HG03196 (cell line): ENCODE data around the gene AKR1A1.

Experiments
- ATAC-seq: cut with Tn5 transposase; IDR thresholded peaks from one replicate; pipeline ENCODE4 v1.9.1; 2021; ENCODE audit not compliant: unreplicated experiment

Gene AKR1A1

GRCh38 chr1:45615885-45616284 lies 65.3 kb downstream of the AKR1A1 start:
- no peak for ATAC-seq

- ATAC-seq = no peak
Measured at GRCh38 chr1:45617618-45618017, 67.0 kb downstream of the AKR1A1 start.

GRCh38 chr1:45619149-45619921 lies 68.7 kb downstream of the AKR1A1 start:
- no peak for ATAC-seq
